Right atrium auricular region (tissue), 2 donors: Measurements from ENCODE around the gene SREBF2. TPM values are rescaled to one million over a fixed set of nuclear protein-coding genes. Genes with fewer than 3 reads are reported as not detected.
A peak's percentile ranks its signal among the peaks of the same experiment; 100 is the strongest.

ENCODE experiments used
- DNase-seq: peaks from one replicate; pipeline ENCODE4 v3.0.0-alpha.2; 2019; ENCODE audit warnings: low spot score
- H3K27ac ChIP-seq, 2 donors: fragments of 200-600 bp; sonication (generic); 1 replicate in 1 of 2; 2 replicates in 1 of 2; pipeline ENCODE4 v1.5.1; 2016 to 2019
- H3K27me3 ChIP-seq, 2 donors: fragments of 200-600 bp; sonication (generic); one replicate each; pipeline versions ENCODE4 v1.5.1 to v1.6.0; 2017 to 2019
- H3K36me3 ChIP-seq: fragments of 200-600 bp; sonication (generic); one replicate; pipeline ENCODE4 v1.5.1; 2016
- H3K4me1 ChIP-seq, 2 donors: fragments of 200-600 bp; sonication (generic); one replicate each; pipeline versions ENCODE4 v1.5.1 to v1.6.0; 2017 to 2019
- H3K4me3 ChIP-seq, 2 donors: fragments of 200-600 bp; sonication (generic); 1 replicate in 1 of 2; 2 replicates in 1 of 2; pipeline ENCODE4 v1.5.1; 2017 to 2019; ENCODE audit warnings: mild to moderate bottlenecking in 1 of 2, moderate library complexity in 1 of 2
- H3K9me3 ChIP-seq, 2 donors: fragments of 200-600 bp; sonication (generic); one replicate each; pipeline ENCODE4 v1.5.1; 2019
- total RNA-seq, 2 donors: library from RNA; depleted of rRNA; stranded (reverse); fragments of >200 nt; gene quantifications; one replicate each; pipeline ENCODE4 v1.1.0, GENCODE V29; 2016
- TF ChIP-seq, protein P1 (sequence below), 2 donors: fragments of 200-600 bp; sonication (generic); IDR thresholded peaks; one replicate each; pipeline ENCODE4 v1.5.1; 2019; ENCODE audit warnings: antibody characterized with exemption in 2 of 2

SREBF2 gene
- total RNA-seq, 2 donors from 2014 or later: 45.6 to 61.4 TPM

DNA sequence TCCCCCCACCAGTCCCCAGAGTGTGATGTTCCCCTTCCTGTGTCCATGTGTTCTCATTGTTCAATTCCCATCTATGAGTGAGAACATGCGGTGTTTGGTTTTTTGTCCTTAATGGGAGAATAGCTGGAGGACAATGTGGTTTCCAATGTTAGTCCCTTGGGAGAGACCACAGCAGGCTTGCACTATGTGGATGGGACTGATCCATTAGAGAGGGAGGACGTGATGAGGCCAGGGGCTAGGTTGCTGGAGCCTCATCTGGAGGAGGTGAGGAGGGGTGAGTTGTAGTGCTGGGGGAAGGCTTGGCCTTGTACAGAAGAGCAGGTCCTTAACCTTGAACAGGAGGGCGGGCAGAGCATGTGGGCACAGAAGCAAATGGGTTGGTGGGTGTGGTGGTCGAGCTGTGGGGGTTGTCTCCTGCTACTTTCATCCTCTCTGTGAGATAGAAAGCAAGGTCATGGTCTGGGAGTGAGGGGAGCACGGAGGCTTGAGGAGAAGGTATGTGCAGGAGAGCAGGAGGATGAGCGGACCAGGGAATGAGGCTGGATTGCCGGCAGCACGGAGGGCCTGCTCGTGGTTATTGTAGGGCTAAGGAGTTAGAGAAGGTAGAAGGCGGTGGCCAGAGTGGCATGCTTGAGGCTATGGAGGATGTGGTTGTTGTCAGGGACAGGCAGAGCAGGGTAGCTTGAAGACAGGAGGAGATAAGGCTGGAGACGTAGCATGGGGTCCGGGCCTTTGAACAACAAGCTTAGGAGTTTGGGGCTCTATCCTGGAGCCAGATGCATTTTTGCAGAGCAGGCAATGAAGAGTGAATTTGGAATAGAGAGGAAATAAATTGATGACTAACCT lies 11.2 kb upstream of the SREBF2 start:
- Histone ChIP-seq H3K4me3 (no peak overlapping the region), H3K36me3 (no peaks in the 10 kb centered on the region), H3K27ac (no peak overlapping the region), H3K9me3 (no peaks in the 10 kb centered on the region), H3K4me1 (peaks cover 0 to 21% of the 10 kb centered on the region in 2 donors), H3K27me3 (no peaks in the 10 kb centered on the region)
- DNase-seq: no peak
- TF ChIP-seq, protein P1, sequence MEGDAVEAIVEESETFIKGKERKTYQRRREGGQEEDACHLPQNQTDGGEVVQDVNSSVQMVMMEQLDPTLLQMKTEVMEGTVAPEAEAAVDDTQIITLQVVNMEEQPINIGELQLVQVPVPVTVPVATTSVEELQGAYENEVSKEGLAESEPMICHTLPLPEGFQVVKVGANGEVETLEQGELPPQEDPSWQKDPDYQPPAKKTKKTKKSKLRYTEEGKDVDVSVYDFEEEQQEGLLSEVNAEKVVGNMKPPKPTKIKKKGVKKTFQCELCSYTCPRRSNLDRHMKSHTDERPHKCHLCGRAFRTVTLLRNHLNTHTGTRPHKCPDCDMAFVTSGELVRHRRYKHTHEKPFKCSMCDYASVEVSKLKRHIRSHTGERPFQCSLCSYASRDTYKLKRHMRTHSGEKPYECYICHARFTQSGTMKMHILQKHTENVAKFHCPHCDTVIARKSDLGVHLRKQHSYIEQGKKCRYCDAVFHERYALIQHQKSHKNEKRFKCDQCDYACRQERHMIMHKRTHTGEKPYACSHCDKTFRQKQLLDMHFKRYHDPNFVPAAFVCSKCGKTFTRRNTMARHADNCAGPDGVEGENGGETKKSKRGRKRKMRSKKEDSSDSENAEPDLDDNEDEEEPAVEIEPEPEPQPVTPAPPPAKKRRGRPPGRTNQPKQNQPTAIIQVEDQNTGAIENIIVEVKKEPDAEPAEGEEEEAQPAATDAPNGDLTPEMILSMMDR (IDR thresholded peaks at IDR 0.05): no peak

DNA sequence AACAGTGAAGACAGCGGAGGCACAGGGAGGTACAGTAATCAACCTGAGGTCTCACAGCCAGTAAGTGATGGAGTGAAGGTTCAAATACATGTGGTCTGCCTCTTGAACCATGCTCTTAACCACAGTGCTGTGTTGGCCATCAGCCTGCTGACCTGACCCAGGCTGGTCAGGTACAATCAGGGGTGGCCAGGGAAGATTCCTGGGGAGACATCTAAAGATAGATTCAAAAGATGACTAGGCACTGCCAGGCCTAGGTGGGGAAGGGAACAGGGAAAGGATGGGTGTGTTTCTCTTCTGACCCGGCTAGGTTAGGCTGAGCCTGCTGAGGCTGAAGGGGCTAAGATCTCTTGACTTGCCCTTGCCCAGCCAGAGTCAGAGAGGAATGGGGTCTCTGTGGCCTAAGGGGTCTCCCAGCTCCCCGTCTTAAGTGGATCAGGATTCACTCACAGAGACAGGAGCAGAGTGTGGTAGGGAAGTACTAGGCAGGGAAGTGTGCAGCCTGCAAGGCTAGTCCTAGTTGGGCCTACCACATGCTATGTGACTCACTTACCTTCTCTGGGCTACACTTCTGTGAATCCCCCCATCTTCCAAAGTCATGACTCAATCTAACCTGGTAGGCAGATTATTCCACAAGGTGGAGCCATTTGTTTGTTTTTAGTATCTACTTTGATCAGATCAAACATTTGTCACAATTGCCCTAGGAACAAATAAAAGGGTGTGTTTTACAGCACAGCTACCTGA lies 10.4 kb upstream of the SREBF2 start:
- Histone ChIP-seq H3K27ac (no peak overlapping the region), H3K4me1 (peaks cover 0 to 29% of the 10 kb centered on the region in 2 donors), H3K27me3 (no peaks in the 10 kb centered on the region), H3K4me3 (no peak overlapping the region), H3K9me3 (no peaks in the 10 kb centered on the region), H3K36me3 (no peaks in the 10 kb centered on the region)
- DNase-seq: no peak
- TF ChIP-seq, protein P1 (IDR thresholded peaks at IDR 0.05): peak in 1 of 2 donors; percentile 64

DNA sequence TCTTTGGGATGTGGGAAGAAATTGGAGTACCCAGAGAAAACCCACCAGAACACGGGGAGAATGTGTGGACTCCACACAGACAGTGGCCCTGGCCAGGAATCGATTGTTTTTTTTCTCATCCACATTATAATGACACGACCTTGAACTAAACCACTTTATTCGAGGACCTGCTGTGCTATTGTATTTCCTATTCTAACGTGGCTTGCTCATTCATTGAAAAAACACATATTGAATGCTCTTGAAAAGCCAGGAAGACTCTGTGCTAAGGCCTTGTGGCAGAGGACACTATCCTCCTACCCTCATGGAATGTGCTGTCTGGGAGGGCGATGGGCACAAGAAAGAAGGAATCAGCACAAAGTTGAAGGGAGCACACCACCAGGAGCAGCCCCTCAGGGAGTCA lies 9.1 kb upstream of the SREBF2 start:
- Histone ChIP-seq H3K9me3 (no peaks in the 10 kb centered on the region), H3K4me1 (peaks cover 0 to 30% of the 10 kb centered on the region in 2 donors), H3K4me3 (no peak overlapping the region), H3K27ac (no peak overlapping the region), H3K27me3 (no peaks in the 10 kb centered on the region), H3K36me3 (no peaks in the 10 kb centered on the region)
- DNase-seq: no peak
- TF ChIP-seq, protein P1 (IDR thresholded peaks at IDR 0.05): no peak

DNA sequence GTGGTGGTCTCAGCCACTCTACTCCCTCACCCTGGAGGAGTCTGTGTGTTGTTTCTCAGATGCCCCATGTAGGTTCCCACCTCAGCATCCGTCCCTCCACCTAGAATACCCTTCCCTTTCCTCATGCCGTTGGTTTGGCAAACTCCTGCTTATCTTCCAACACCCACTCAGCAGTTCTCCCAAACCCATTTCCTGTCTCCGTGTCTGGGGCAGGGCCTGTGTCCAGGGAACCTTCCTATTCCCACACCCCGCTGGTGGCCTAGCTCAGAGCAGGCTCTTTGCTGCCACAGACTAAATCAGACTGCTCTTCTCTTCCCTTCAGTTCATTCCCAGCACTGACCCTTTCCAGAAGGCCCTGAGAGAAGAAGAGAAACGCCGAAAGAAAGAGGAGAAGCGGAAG lies 7.5 kb upstream of the SREBF2 start:
- H3K4me3 ChIP-seq: no peak overlapping the region
- TF ChIP-seq, protein P1 (IDR thresholded peaks at IDR 0.05): no peak
- no peak for DNase-seq
- peaks cover 0 to 30% of the 10 kb centered on the region in 2 donors for H3K4me1 ChIP-seq
- no peaks in the 10 kb centered on the region for H3K36me3 ChIP-seq
- H3K27ac ChIP-seq: peak overlapping the region; percentile 45 to 71
- H3K9me3 ChIP-seq: no peaks in the 10 kb centered on the region
- no peaks in the 10 kb centered on the region for H3K27me3 ChIP-seq

DNA sequence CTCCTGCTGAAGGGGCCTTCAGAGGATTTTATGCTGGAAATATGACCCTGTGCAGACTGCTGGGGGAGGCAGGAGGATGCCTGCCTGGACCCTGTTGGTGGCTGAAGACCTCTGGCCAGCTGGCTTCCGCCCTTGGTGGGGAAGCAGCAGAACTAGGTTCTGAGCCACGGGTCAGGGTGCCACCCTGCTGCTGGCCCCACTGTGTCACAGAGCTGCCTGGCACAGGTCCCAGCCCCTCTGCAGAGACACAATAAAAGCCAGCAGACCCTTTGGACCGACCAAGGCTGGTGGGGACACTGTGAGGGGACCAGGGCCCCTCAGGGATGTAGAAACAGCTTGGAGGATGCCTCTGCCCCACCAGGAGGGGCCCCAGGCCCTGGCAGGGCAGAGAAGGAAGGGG lies 6.9 kb upstream of the SREBF2 start:
- H3K27me3 ChIP-seq: no peaks in the 10 kb centered on the region
- H3K4me1 ChIP-seq: peaks cover 0 to 31% of the 10 kb centered on the region in 2 donors
- DNase-seq: no peak
- no peaks in the 10 kb centered on the region for H3K9me3 ChIP-seq
- no peak overlapping the region for H3K4me3 ChIP-seq
- no peaks in the 10 kb centered on the region for H3K36me3 ChIP-seq
- peak overlapping the region; percentile 45 to 71 for H3K27ac ChIP-seq
- TF ChIP-seq, protein P1 (IDR thresholded peaks at IDR 0.05): no peak
